ENCODE results near the gene TECPR1. TPM values are rescaled to one million over a fixed set of nuclear protein-coding genes. Genes with fewer than 3 reads are reported as not detected.

Gene TECPR1, protein sequence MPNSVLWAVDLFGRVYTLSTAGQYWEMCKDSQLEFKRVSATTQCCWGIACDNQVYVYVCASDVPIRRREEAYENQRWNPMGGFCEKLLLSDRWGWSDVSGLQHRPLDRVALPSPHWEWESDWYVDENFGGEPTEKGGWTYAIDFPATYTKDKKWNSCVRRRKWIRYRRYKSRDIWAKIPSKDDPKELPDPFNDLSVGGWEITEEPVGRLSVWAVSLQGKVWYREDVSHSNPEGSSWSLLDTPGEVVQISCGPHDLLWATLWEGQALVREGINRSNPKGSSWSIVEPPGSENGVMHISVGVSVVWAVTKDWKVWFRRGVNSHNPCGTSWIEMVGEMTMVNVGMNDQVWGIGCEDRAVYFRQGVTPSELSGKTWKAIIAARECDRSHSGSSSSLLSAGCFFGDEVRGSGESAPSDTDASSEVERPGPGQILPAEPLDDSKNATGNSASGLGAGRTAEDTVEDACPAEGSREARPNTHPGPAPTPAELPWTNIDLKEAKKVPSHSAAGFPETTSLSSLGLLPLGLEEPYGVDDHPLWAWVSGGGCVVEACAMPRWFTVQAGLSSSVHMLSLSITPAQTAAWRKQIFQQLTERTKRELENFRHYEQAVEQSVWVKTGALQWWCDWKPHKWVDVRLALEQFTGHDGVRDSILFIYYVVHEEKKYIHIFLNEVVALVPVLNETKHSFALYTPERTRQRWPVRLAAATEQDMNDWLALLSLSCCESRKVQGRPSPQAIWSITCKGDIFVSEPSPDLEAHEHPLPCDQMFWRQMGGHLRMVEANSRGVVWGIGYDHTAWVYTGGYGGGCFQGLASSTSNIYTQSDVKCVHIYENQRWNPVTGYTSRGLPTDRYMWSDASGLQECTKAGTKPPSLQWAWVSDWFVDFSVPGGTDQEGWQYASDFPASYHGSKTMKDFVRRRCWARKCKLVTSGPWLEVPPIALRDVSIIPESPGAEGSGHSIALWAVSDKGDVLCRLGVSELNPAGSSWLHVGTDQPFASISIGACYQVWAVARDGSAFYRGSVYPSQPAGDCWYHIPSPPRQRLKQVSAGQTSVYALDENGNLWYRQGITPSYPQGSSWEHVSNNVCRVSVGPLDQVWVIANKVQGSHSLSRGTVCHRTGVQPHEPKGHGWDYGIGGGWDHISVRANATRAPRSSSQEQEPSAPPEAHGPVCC
- total RNA-seq: 10 to 100 TPM; 29.8 to 36.7 TPM

GRCh38 chr7:98251601-98252424 lies at the start of gene TECPR1:
Gene TECPR1, minus strand, starts transcription at chr7:98252232. Its CDS starts 6,086 bp downstream, at chr7:98246146.
- Mint-ChIP-seq H3K9me3 (no peaks in the 10 kb centered on the region), H3K27ac (peak within 1 kb of the TSS; percentile 94), H3K36me3 (ENCODE audit: low read depth) (peaks cover 14% of the 10 kb centered on the region), H3K4me3 (peak within 1 kb of the TSS; percentile 93), H3K4me1 (ENCODE audit: low read depth) (peaks cover 53% of the 10 kb centered on the region), H3K27me3 (ENCODE audit: low read depth) (no peaks in the 10 kb centered on the region)
- intact Hi-C loops (cut with micrococcal nuclease): loop anchor here (1.0 to 5.0 kb wide), 9 partner anchors 29 to 1135 kb away; partner anchors contain the start of genes ASNS, BAIAP2L1, BRI3 and LMTK2
- DNase-seq: peak; percentile 90
- CTCF ChIA-PET: interaction anchor here (1.7 kb wide), 1 partner anchor 84 kb away, joined by 4 read pairs; no protein-coding TSS in a partner anchor

- DNase-seq: no peak
- CTCF ChIA-PET: no interaction called here
- Mint-ChIP-seq H3K4me3 (no peak overlapping the region), H3K27me3 (ENCODE audit: low read depth) (no peaks in the 10 kb centered on the region), H3K27ac (no peak overlapping the region), H3K36me3 (ENCODE audit: low read depth) (no peaks in the 10 kb centered on the region), H3K4me1 (ENCODE audit: low read depth) (no peaks in the 10 kb centered on the region), H3K9me3 (no peaks in the 10 kb centered on the region)
- intact Hi-C loops (cut with micrococcal nuclease): no loop called here
Measured at GRCh38 chr7:98300595-98301372, 48.8 kb upstream of the TECPR1 start.

DNA sequence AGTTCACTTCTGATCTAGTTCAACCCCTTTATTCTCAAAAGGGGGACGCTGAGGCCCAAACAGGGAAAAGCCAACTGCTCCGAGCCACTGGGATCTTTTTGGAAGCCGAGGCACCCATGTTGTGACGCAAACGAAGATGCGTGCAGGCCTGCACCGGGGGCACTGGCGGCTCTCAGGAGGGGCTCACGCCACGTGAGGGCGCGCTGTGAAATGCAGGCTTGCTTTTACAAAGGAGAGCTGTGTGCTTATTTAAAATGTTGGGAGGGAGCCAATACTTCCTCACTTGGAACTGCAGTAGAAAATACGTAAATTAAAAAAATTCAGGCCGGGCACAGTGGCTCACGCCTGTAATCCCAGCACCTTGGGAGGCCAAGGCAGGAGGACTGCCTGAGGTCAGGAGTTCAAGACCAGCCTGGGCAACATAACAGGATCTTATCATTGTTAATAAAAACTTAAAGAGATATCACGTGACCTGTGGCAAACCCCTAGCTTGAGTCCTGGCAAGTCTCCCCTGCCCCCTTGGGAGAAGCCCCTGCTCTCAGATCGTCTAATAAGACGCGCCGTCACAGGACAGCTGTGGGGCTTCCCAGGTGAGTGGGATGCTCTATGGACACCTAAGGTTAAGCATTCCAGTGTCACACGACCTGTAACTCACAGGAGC lies 45.7 kb upstream of the TECPR1 start:
- H3K27ac Mint-ChIP-seq: no peak overlapping the region
- no peak overlapping the region for H3K4me3 Mint-ChIP-seq
- DNase-seq: no peak
- CTCF ChIA-PET: interaction anchor here (1.1 kb wide), 1 partner anchor 103 kb away, joined by 4 read pairs; the partner anchor contains the start of gene BAIAP2L1
- no peaks in the 10 kb centered on the region for H3K27me3 Mint-ChIP-seq (ENCODE audit: low read depth)
- no peaks in the 10 kb centered on the region for H3K36me3 Mint-ChIP-seq (ENCODE audit: low read depth)
- intact Hi-C loops (cut with micrococcal nuclease): no loop called here
- H3K9me3 Mint-ChIP-seq: no peaks in the 10 kb centered on the region
- H3K4me1 Mint-ChIP-seq (ENCODE audit: low read depth): no peaks in the 10 kb centered on the region

- Mint-ChIP-seq H3K9me3 (no peaks in the 10 kb centered on the region), H3K27me3 (ENCODE audit: low read depth) (no peaks in the 10 kb centered on the region), H3K27ac (no peak overlapping the region), H3K4me3 (no peak overlapping the region), H3K36me3 (ENCODE audit: low read depth) (no peaks in the 10 kb centered on the region), H3K4me1 (ENCODE audit: low read depth) (no peaks in the 10 kb centered on the region)
- intact Hi-C loops (cut with micrococcal nuclease): no loop called here
- CTCF ChIA-PET: no interaction called here
- no peak for DNase-seq
Measured at GRCh38 chr7:98296833-98297232, 44.8 kb upstream of the TECPR1 start.

- intact Hi-C loops (cut with micrococcal nuclease): loop anchor here (2.0 kb wide), 1 partner anchor 449 kb away; no protein-coding TSS in a partner anchor
- no peaks in the 10 kb centered on the region for H3K27me3 Mint-ChIP-seq (ENCODE audit: low read depth)
- no peak for DNase-seq
- no peaks in the 10 kb centered on the region for H3K9me3 Mint-ChIP-seq
- no peak overlapping the region for H3K4me3 Mint-ChIP-seq
- H3K4me1 Mint-ChIP-seq (ENCODE audit: low read depth): no peaks in the 10 kb centered on the region
- CTCF ChIA-PET: interaction anchor here (0.6 kb wide), 1 partner anchor 64 kb away, joined by 4 read pairs; no protein-coding TSS in a partner anchor
- H3K36me3 Mint-ChIP-seq (ENCODE audit: low read depth): no peaks in the 10 kb centered on the region
- H3K27ac Mint-ChIP-seq: no peak overlapping the region
Measured at GRCh38 chr7:98295467-98296192, 43.6 kb upstream of the TECPR1 start.

DNA sequence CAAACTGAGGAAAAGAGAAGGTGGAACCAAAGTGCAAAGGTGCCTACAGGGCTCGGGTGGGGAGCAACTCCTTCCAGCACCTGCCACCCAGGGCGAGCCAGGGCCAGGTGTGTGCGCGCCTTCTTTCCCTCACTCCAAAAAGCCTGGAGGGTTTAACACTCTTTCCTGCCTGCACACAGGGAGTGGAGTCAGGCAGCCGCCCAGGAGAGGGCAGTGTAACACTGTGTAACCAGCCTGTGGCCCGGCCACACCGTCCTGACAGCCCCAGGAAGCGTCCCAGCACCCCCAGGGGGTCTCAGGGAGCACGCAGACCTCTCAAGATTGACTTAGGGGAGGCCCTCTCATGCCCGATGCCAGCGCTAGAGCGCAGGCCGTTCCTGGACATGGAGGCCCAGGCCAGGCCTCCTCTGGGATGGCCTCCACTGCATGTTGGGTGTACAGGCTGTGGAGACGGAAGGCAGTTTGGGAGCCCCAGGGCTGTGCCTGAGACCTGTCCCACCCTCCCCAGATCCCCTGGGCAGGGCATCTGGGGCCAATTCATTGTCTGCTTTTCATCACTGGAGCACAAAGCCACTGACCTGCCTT lies 42.9 kb upstream of the TECPR1 start:
- intact Hi-C loops (cut with micrococcal nuclease): loop anchor here (1.0 to 2.0 kb wide), 2 partner anchors 106 to 450 kb away; partner anchors contain the start of gene BAIAP2L1
- CTCF ChIA-PET: no interaction called here
- H3K4me3 Mint-ChIP-seq: no peak overlapping the region
- no peaks in the 10 kb centered on the region for H3K4me1 Mint-ChIP-seq (ENCODE audit: low read depth)
- no peaks in the 10 kb centered on the region for H3K9me3 Mint-ChIP-seq
- peak; percentile 55 for DNase-seq
- no peaks in the 10 kb centered on the region for H3K27me3 Mint-ChIP-seq (ENCODE audit: low read depth)
- H3K27ac Mint-ChIP-seq: no peak overlapping the region
- no peaks in the 10 kb centered on the region for H3K36me3 Mint-ChIP-seq (ENCODE audit: low read depth)

GRCh38 chr7:98294326-98294725 lies 42.3 kb upstream of the TECPR1 start:
- intact Hi-C loops (cut with micrococcal nuclease): loop anchor here (1.0 to 2.0 kb wide), 2 partner anchors 107 to 450 kb away; partner anchors contain the start of gene BAIAP2L1
- Mint-ChIP-seq H3K27ac (no peak overlapping the region), H3K4me1 (ENCODE audit: low read depth) (peaks cover 2% of the 10 kb centered on the region), H3K4me3 (no peak overlapping the region), H3K27me3 (ENCODE audit: low read depth) (no peaks in the 10 kb centered on the region), H3K36me3 (ENCODE audit: low read depth) (no peaks in the 10 kb centered on the region), H3K9me3 (no peaks in the 10 kb centered on the region)
- CTCF ChIA-PET: interaction anchor here (0.6 kb wide), 1 partner anchor 429 kb away, joined by 3 read pairs; no protein-coding TSS in a partner anchor
- DNase-seq: no peak

GRCh38 chr7:98293746-98294145 lies 41.7 kb upstream of the TECPR1 start:
- intact Hi-C loops (cut with micrococcal nuclease): loop anchor here (1.0 to 2.0 kb wide), 2 partner anchors 108 to 451 kb away; partner anchors contain the start of gene BAIAP2L1
- H3K9me3 Mint-ChIP-seq: no peaks in the 10 kb centered on the region
- H3K4me3 Mint-ChIP-seq: no peak overlapping the region
- H3K27ac Mint-ChIP-seq: no peak overlapping the region
- H3K27me3 Mint-ChIP-seq (ENCODE audit: low read depth): no peaks in the 10 kb centered on the region
- H3K4me1 Mint-ChIP-seq (ENCODE audit: low read depth): peaks cover 2% of the 10 kb centered on the region
- no peaks in the 10 kb centered on the region for H3K36me3 Mint-ChIP-seq (ENCODE audit: low read depth)
- CTCF ChIA-PET: interaction anchor here (0.6 kb wide), 1 partner anchor 429 kb away, joined by 3 read pairs; no protein-coding TSS in a partner anchor
- DNase-seq: no peak

DNA sequence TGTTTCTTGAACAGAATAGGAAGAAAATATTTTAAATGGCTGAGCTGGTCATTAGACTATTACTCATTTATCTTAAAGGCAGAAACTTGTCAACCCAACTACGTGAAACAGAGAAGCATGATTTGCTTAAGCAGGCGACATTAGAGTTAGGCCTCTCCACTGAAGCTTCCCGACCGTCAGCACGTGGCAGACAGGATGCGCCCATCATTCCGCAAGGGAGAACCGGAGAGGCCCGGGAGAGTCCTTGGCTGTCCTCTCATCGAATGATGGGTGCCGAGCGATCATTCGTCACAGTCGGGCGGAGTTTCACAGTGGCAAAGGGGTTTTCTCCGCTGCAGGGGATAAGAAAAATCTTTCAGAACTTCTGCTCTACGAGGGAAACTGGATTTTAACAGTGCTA lies 41.2 kb upstream of the TECPR1 start:
- DNase-seq: no peak
- no peak overlapping the region for H3K27ac Mint-ChIP-seq

GRCh38 chr7:98291717-98292116 lies 39.7 kb upstream of the TECPR1 start:
- H3K4me1 Mint-ChIP-seq (ENCODE audit: low read depth): peaks cover 4% of the 10 kb centered on the region
- CTCF ChIA-PET: no interaction called here
- intact Hi-C loops (cut with micrococcal nuclease): no loop called here

More for the DNA sequence above, 41.2 kb upstream of the TECPR1 start:
- peaks cover 1% of the 10 kb centered on the region for H3K36me3 Mint-ChIP-seq (ENCODE audit: low read depth)
- no peak overlapping the region for H3K4me3 Mint-ChIP-seq
- no peaks in the 10 kb centered on the region for H3K9me3 Mint-ChIP-seq
- CTCF ChIA-PET: no interaction called here
- no peaks in the 10 kb centered on the region for H3K27me3 Mint-ChIP-seq (ENCODE audit: low read depth)
- intact Hi-C loops (cut with micrococcal nuclease): no loop called here
- peaks cover 4% of the 10 kb centered on the region for H3K4me1 Mint-ChIP-seq (ENCODE audit: low read depth)

More at GRCh38 chr7:98291717-98292116, 39.7 kb upstream of the TECPR1 start:
- Mint-ChIP-seq H3K27ac (no peak overlapping the region), H3K27me3 (ENCODE audit: low read depth) (no peaks in the 10 kb centered on the region), H3K4me3 (no peak overlapping the region), H3K9me3 (no peaks in the 10 kb centered on the region), H3K36me3 (ENCODE audit: low read depth) (peaks cover 1% of the 10 kb centered on the region)
- DNase-seq: no peak

Data from activated naive CD4-positive, alpha-beta T cell treated with anti-CD3 and anti-CD28 coated beads for 36 hours (primary cell).